ENCODE measurements around the gene SLC22A7.

GRCh38 chr6:43283514-43283901, 14.6 kb upstream of the SLC22A7 start:
- no peak for TF ChIP-seq CTCF (IDR thresholded peaks at IDR 0.05)
- no peak for TF ChIP-seq POLR2A (IDR thresholded peaks at IDR 0.05)
